Femur (tissue), 1 donor: ENCODE measurements around the gene DIPK1C.

Source experiments
- DNase-seq: peaks from one replicate; pipeline ENCODE4 v3.0.0-alpha.2; 2017

Gene DIPK1C

DNA sequence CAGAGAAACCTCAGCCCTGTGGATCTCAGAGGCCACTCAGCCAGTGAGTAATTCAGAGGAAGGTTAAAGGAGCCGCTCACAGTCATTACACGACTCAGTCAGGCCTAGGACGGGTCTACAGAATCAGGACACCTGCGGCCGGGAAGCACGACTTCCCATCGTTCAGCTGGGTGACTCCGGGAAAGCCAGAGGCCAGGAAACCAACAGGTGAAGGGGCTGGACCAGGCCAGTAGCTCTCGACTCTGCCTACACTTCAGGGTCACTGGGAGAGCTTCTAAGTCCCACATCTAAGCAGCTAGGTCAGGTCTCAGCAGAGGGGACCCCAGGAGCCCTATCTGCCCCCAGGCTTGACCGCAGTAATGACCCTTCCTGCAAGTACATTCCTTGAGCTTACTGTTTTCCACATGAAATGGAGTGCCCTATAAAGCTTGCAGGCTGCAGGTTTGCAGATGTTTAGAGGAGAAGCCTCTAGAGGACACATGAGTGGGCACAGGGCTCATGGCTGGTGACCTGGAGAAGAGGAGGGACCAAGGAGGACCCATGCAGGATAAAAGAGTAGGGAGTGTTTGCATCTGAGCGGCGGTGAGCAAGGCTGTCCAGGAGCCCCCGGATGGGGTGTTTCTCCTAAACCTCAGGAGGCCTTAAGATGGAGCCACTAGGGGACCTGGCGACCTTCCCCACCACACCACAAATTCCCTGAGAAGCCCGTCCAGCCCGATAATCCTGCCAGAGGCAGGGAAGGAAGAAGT, 9.5 kb downstream of the DIPK1C start:
- no peak for DNase-seq

DNA sequence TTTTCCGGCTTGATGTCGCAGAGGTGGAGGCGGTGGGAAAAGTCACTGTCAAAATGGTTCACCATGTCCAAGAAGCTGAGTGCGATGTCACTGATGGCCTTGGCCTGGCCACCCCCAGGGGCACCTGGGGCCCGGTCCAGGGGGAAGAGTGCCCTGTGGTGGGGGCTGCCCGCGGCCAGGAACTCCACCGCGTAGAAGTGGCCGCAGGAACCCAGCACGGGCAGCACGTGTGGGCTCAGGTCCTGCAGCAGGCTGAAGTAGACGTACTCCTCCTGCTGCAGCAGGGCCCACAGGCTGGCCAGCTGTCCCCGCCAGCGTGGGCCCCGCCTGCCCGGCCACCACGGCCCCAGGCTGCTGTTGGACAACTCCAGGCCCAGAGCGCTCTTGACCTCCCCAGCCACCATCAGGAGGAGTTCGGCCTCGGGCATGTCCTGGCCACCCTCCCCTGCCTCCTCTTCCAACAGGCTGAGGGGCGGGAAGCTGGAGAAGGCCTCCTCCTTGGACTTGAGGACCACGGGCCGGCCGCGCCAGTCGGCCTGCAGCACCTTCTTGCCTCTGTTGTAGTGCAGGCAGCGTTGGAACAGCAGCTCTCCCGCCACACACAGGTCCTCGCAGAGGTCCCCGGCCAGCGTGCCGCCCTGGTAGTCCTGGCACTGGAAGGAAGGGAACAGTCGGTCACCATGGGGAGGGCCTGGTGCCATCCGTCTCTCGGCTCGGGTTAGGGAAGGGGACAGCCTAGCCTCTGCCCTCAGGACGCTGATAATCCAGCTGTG, 10.3 kb downstream of the DIPK1C start:
- no peak for DNase-seq

DNA sequence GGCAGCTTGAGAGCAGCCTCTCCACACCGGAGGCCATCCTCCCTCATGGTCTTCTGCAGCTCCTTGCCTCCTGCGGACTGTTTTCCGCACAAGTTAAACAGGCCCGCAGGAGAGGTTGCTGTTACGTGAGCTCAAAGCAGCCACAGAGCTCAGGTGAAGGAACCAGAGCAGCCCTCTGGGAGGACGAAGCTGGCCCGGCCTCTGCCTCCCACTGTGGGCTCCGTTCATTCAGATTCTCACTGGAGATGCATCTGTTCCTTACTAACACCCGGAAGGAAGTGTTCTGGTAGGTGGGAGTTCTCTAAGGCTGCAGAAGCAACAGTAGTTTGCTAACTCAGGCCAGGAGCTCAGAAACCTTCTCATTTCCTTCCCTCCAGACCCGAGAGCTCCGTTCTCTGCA, 10.9 kb downstream of the DIPK1C start:
- no peak for DNase-seq

DNA sequence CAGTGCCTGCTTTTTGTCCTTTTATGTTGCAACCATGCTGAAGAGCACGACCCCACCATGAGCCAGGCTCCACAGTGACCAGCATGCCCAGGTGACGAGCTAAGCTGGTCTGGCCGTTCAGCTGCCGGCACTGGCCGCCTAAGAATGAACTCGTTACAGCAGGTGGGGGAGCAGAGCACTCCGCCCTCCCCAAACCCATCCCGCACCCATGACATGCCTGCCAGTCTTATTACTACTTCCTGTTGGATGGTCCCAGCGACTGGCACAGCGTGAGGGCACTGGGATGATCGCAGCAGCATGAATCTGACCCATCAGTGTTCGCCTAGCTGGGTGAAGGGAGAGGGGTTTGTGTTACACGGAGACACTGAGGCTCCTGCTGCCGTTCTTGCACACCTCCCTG, 11.5 kb downstream of the DIPK1C start:
- no peak for DNase-seq

DNA sequence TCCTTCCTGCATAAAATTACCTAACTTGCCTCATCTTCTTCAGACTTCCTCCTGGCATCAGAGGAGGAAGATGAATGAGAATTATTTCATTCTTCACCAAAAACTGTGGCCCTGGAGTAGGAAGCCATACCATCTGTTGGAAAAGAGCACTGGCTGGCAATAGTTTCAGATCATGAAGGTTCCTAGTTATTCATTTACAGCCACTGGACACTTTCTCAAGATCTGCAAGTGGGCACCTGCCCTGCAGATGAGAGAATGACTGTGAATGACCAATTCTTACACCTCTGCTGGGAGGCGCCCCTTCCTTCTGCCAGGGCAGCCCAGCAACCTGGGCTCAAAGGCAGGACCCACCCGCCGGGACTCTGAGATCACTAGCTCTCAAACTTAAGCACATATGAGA, 13.0 kb downstream of the DIPK1C start:
- DNase-seq = no peak

DNA sequence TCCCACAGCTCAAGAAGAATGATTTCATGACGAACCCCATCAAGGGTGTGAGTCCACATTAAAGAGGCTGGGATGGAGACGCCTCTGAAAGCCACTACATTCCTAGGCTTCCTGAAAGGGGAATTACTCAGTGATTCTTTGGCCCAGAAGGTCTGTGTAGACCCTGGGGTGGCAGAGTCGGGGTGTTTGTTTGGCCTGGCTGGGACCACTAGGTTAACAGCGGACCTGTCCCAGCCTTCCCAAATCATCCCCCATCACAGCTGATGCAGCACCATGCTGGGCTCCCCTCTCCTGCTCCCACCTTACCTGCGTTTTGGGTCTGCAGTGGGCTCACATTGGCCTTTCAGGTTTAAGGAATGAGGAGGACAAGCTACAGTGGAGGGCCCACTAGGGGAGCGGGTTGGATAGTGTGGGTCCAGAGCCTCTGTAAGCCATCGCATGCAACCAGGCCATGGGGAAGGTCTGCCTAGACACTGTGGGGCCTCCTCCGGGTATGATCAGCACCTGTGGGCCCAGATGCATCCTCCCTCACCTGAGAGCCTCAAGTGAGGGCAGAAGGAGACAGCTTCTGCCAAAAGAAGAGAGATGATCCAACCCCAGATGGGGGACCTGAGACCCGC, 16.2 kb downstream of the DIPK1C start:
- no peak for DNase-seq

DNA sequence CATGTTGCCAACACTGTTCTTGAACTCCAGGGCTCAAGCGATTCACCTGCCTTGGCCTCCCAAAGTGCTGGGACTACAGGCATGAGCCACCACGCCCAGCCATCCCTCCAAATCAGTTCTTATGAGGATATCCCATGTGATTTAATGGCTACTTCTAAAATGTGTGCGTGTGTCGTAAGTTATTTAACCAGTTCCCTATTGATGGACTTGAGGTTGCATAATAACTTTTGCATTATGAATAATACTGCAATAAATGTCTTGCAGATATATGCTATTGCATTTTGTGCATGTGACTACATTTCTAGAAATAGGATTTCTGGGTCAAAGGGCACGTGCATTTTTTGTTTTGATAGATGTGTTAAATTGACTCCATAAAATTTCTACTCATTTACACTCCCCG, 19.0 kb downstream of the DIPK1C start:
- no peak for DNase-seq

DNA sequence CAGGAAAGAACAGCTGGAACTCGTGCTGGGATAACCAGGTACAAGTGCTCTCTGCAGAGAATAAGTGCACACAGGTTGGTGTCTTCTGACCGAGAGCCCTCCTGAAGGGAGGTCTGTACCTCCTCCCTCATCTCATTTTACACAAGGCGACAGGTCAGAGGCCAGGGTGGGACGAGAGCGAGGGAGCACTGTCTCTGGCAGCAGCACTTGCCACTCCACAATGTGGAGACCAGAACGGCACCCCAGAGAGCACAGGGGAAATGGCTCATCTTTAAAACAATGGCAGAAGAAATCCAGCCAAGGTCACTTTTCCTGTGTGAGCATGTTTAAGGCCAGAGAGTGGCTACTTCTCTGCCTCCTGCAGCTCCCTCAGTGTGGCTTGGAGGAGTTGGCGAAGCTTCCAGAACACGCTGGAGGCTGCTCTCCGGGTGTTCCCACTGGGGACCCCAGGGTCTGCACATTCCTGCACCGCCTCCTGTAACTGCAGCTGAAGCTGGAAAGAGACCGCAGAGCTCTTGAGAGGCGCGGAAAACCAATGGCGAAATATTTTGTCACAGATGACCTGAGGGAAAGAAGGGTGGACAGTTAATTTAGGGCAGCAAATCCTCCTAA, 20.8 kb downstream of the DIPK1C start:
- no peak for DNase-seq

DNA sequence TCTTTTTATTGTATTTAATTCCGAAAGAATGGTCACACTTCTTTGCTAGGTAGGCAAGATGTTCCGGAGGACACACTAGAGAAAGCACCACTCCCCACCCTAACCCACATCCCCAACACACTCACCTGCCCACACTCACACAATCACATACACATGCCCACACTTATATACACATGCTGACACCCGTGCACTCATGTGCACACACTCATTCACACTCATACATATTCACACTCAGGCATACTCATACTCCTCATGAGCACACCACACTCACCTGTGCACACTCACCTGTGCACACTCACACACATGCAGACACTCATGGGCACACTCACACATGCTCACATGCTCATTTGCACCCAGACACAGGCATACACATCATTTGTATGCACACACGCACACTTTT, 21.4 kb downstream of the DIPK1C start:
- DNase-seq = no peak

DNA sequence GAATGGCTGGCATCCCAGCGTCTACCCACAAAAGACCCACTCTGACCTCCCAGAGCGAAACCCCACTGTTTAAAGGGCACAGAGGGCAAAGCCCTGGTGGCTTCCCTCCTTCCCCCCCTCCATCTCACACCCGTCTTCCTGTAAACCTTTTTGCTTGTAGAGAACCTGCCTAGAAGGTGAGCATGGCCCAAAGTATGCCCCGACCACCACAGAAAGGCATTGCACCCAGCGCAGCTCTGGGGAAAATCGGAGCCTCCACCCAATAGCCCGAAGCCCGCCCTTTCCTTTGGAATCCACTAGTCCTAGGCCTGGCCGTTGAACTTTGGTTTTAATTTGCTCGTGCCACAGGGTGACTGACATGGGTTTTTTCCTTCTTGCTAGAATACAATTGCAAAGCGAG, 22.6 kb downstream of the DIPK1C start:
- DNase-seq = peak; percentile 56

DNA sequence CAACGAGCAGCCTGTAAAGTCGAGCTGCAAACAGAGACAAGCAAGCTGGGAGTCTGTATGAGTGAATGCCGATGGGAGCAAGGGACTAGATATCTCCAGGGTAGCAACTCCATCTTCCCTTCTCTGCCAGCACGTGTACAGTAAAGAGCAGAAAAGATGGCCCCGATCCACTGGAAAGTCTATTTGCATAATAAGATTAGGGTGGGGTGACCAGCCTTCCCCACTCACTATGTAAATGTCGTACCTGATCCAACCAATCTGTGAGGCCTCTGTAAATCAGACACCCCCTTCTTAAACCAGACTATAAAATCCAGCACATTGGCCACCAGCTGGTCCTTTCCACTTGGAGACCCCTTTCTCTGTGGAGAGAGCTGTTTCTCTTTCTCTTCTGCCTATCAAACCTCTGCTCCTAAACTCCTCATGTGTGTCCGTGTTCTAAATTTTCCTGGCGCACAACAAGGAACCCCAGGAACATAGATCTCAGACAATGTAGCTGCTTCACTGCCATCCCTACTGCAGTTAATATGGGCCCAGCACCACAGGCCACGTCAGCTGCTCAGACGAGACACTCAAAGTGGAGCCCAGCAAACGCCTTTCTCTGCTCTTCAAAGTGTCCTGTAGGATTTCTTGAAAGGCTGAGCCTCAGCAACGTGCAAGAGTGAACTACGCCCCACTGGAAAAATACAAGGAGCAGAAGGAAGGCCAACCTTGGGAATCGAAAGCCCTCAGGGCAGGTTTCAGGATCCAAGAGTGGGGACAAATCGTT, 26.1 kb downstream of the DIPK1C start:
- no peak for DNase-seq

DNA sequence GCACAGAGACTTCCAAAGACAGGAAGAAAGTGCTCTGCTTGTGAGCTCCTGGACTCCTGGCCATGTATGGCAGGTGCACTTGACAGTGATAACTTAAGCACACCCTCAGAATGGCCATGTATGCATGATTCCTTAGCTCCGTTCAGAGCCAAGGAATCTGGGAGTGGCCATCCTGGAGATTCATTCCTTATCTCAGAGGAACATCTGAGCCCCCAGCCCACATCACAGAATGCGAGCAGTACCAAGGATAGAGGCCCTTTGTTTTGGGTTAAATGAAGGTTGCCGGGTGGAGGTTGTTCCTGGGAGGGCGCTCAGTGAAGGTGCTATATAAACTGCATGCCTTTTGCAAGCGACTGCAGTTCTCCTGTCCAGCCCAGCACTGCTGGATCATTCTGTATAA, 26.9 kb downstream of the DIPK1C start:
- no peak for DNase-seq

DNA sequence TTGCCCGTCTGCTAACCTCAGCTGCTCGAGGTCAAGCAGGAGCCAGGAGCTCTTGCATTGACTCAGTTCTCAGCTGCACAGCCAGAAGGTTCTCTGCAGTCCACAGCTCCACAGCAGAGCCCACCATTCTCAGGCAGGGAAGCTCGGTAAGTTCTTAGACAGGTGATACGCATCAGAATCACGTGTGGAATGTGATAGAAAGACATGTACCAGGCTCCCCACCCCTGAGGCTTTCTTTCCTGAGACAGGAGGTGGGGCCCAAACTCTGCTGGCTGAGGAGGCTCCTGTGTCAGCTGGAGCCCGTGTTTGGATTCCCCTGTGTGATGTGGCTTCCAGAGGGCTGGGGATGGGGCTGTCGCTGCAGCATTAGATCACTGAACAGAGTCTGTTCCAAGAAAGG, 28.0 kb downstream of the DIPK1C start:
- DNase-seq = no peak

DNA sequence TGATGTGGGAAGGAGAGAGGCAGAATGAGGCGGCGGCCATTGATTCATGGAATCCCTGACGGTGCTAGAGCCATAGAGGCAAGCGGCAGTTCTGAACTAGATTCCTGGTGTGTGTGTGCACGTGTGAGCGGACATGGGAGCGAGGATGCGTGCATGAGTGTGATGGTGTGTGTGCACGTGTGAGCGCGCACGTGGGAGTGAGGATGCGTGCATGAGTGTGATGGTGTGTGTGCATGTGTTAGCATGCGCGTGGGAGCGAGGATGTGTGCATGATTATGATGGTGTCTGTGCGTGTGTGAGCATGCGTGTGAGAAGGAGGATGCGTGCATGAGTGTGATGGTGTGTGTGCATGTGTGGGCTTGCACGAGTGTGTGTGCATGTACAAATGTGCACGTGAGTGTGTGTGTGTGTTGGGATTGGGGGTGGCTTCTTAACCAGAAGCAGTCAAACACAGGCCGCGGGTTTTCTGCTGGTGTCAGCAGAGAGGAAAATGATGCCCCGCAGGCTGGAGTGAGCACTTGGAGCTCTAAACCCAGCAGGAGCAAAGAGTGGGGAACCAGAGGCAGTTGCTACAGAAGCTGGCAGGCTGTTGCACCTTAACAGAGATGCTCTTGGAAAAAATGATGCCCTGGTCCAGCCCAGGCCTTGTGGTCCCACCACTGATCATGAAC, 29.5 kb downstream of the DIPK1C start:
- no peak for DNase-seq

DNA sequence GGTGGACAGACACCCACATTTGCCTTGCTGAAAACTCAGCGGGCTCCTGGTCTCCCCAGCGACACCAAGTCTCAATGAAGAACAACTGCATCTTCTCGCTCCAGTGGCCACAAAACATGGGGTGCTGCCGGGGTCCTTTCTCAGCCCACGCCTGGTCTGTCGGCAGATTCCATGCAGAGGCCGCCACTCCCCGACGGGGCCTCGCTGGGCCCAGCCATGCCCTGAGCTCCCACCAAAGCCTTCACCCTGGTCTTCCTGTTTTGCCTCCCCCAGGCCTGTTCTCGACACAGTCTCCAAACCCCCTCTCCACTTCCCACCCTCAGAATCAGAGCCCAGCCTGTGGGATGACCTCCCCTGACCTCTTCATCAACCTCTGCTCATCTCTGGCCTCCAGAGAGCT, 31.2 kb downstream of the DIPK1C start:
- DNase-seq = no peak

DNA sequence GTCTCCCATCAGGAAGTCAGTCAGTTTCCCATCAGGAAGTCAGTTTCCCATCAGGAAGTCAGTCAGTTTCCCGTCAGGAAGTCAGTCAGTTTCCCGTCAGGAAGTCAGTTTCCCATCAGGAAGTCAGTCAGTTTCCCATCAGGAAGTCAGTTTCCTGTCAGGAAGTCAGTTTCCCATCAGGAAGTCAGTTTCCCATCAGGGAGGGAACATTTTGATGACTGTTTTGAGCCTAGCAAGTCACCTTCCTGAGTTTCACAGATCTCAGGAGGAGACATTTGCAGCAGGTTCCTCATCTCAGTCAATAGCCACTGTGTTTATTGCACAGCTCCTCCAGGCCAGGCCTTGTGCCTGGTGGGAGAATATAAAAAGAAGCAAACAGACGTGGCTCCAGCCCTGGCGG, 31.9 kb downstream of the DIPK1C start:
- no peak for DNase-seq

DNA sequence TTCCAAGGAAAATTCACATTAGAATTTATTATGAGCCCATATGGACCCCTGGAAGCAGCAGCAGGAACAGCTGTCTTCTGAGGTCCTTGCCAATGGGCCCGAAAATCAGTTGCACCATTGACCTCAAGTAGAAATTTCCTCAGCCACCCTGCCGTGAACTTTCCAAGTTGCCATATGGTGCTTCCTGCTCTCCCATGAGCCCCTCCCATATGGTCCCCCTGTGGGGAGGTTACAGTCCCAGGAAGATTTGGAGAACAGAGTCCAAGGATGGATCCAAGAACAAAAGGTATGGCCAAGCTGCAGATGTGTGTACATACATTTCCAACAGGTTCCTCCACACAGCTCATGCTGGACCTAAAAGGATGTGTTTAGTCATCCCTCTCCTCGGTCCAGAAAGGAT, 34.6 kb downstream of the DIPK1C start:
- no peak for DNase-seq

DNA sequence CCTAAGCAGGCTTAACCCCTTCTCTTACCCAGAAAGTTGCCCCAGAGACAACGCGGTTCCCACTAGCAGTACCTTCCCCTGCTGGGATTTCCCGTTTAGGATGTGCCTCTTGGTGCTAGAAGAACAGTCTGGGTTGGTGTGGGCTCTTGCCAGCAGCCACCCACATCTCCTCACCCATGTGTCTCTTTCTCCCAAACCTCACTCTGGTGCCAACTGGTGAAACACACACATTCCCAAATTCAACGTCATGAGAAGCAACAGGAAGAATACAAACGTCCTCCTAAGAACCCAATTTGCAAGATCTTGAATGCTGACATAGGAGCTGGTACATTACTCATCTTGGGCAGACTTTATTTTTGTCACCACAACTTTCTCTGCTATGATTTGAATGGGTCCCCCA, 36.2 kb downstream of the DIPK1C start:
- DNase-seq = no peak

DNA sequence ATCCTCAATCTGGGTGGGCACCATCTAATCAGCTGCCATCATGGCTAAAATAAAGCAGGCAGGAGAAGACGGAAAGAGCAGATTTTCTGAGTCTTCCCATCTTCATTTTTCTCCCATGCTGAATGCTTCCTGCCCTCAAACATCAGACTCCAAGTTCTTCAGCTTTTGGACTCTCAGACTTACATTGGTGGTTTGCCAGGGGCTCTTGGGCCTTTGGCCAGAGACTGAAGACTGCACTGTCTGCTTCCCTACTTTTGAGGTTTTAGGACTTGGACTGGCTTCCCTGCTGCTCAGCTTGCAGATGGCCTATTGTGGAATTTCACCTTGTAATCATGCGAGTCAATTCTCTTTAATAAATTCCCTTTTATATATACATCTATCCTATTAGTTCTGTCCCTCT, 36.6 kb downstream of the DIPK1C start:
- peak; percentile 78 for DNase-seq

DNA sequence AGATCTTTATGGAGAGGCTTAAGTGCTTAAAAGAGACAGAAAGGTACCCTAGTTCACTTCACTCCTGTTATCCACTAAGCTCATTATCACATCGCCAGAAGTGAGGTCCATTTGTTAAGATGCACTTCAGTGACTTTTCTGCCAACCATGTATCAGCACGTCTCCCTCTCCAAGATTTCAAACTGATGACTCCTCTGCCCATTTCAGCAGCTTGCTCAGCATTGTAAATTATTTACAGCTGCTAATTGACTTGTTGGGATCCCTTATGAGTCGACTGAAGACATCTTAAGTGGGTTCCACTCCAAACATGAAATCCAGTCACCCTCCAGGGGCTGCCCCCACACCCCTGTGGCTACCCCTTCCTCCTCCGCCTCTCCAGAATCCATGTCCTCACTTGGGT, 37.3 kb downstream of the DIPK1C start:
- no peak for DNase-seq

DNA sequence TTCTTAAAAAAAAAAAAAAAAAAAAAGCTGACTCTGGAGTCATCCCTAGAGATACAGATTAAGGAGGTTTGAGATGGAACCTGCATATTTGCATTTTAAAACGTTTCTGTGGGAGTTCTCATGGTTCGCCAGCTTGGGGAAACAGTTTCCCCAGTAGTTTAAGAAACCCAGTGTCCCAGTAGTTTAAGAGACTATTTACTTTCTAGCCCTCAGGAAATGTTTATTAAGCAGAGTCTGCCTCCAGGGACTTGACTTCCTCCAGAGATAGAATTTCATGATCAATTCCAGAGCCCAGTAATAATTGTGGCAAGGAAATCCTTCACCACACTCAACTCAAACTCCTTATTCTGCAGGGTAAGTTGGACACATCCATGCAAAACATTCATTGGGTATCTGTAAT, 39.1 kb downstream of the DIPK1C start:
- DNase-seq = no peak

DNA sequence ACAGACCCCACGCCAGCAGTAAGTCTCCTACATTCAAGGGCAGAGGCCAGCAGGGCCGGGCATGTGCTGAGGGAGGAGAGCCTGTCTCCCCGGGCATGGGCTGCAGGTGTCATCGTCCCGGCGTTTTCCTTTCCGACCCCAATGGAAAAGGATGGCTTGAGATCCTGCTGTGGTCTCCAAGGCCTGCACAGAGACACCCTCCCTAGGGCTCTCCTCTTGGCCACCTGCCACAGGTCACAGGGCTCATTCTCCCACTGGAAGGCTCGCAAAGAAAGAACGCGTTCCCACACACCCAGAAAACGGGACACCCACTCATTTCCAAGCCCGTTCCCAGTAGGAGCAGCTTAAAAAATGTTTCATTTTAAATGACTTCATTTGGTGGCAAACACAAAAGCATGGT, 41.0 kb downstream of the DIPK1C start:
- DNase-seq = no peak
